Smooth muscle cell (in vitro differentiated cells): ENCODE data around the gene PTER. TPM values are rescaled to one million over a fixed set of nuclear protein-coding genes. Genes with fewer than 3 reads are reported as not detected.

ENCODE experiments used
- DNase-seq: peaks from one replicate; lab custom pipeline; 2025; ENCODE audit not compliant: unreplicated experiment; lab: John Stamatoyannopoulos, UW
- H2AFZ ChIP-seq: fragments of 200-600 bp; sonication (generic); 2 replicates; pipeline ENCODE4 v1.6.0; 2016; ENCODE audit warnings: antibody characterized with exemption, low read depth, mild to moderate bottlenecking
- H3F3A ChIP-seq: fragments of 200-600 bp; sonication (generic); 2 replicates; pipeline ENCODE4 v1.6.0; 2017; ENCODE audit warnings: antibody characterized with exemption, low read depth
- H3K27ac ChIP-seq: fragments of 200-600 bp; sonication (generic); 2 replicates; pipeline ENCODE4 v1.5.1; 2016; ENCODE audit warnings: low read depth, mild to moderate bottlenecking
- H3K27me3 ChIP-seq: fragments of 200-600 bp; sonication (generic); 2 replicates; pipeline ENCODE4 v1.6.1; 2016; ENCODE audit warnings: low read depth, mild to moderate bottlenecking
- H3K36me3 ChIP-seq: fragments of 200-600 bp; sonication (generic); 2 replicates; pipeline ENCODE4 v1.5.1; 2016; ENCODE audit warnings: low read depth
- H3K4me1 ChIP-seq: fragments of 200-600 bp; sonication (generic); 2 replicates; pipeline ENCODE4 v1.5.1; 2016; ENCODE audit warnings: low read depth
- H3K4me2 ChIP-seq: fragments of 200-600 bp; sonication (generic); 2 replicates; pipeline ENCODE4 v1.6.0; 2016; ENCODE audit warnings: mild to moderate bottlenecking
- H3K4me3 ChIP-seq: fragments of 200-600 bp; sonication (generic); 2 replicates; pipeline ENCODE4 v1.5.1; 2016; ENCODE audit warnings: mild to moderate bottlenecking
- H3K79me2 ChIP-seq: fragments of 200-600 bp; sonication (generic); 2 replicates; pipeline ENCODE4 v1.6.0; 2016; ENCODE audit warnings: low read depth, mild to moderate bottlenecking
- H3K9ac ChIP-seq: fragments of 200-600 bp; sonication (generic); 2 replicates; pipeline ENCODE4 v1.6.0; 2016; ENCODE audit warnings: low read depth
- H3K9me3 ChIP-seq: fragments of 200-600 bp; sonication (generic); replicated peaks from 2 replicates; pipeline ENCODE4 v1.5.1; 2016; ENCODE audit warnings: low read depth
- H4K20me1 ChIP-seq: fragments of 200-600 bp; sonication (generic); 2 replicates; pipeline ENCODE4 v1.6.0; 2016; ENCODE audit warnings: low read depth
- CTCF ChIP-seq: fragments of 200-600 bp; sonication (generic); IDR thresholded peaks from 2 replicates; pipeline ENCODE4 v1.5.1; 2017; ENCODE audit warnings: borderline replicate concordance, mild to moderate bottlenecking, antibody characterized with exemption; ENCODE audit not compliant: insufficient read depth, poor library complexity, severe bottlenecking
- WGBS: methylation state at CpG from one replicate; pipeline ENCODE4 v1.1.7; 2016; ENCODE audit warnings: low lambda C conversion rate; 5-methylcytosine and 5-hydroxymethylcytosine counted together
- polyA plus RNA-seq: library from polyadenylated mRNA; unstranded; fragments of >200 nt; fragmentation: Nextera tagmentation; extraction: Ambion mirVana; gene quantifications from 2 replicates; pipeline ENCODE4 v1.2.1, GENCODE V29; 2016
- total RNA-seq: library from RNA; depleted of rRNA; stranded (reverse); fragments of >200 nt; gene quantifications from 2 replicates; pipeline ENCODE4 v1.2.3, GENCODE V29; 2014

PTER gene
- total and polyA plus RNA-seq, 2 experiments from 2014 or later, result 8.9 to 15.3 TPM

DNA sequence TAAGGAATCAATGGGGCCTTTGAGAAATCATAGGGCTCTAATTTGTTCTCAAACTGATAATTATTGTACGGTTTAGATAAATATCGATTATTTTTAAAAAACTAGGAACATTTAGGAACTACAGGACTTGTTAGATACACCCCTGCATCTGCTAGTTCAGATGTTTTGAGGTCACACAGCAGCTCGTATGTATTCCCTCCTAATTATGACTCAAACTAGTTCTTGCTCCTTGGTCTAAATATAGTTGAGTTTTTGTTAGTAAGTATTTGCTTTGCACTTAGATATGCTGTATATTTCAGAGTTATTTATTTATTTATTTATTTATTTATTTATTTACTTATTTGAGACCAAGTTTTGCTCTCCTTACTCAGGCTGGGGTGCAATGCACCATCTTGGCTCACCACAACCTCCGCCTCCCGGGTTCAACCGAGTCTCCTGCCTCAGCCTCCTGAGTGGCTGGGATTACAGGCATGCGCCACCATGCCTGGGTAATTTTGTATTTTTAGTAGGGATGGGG lies 22.7 kb downstream of the PTER start:
- Histone ChIP-seq H3K27me3 (no peaks in the 10 kb centered on the region), H3K79me2 (no peaks in the 10 kb centered on the region), H3K4me3 (no peak overlapping the region), H3K9me3 (no peaks in the 10 kb centered on the region), H3K9ac (no peak overlapping the region), H3F3A (no peaks in the 10 kb centered on the region), H3K36me3 (no peaks in the 10 kb centered on the region), H3K4me1 (no peaks in the 10 kb centered on the region), H3K27ac (no peak overlapping the region), H2AFZ (no peak overlapping the region), H3K4me2 (no peak overlapping the region), H4K20me1 (no peaks in the 10 kb centered on the region)
- DNase-seq, result no peak
- TF ChIP-seq CTCF, result no peak
- WGBS, result 89% methylated on average over 7 of the region's 7 CpGs

DNA sequence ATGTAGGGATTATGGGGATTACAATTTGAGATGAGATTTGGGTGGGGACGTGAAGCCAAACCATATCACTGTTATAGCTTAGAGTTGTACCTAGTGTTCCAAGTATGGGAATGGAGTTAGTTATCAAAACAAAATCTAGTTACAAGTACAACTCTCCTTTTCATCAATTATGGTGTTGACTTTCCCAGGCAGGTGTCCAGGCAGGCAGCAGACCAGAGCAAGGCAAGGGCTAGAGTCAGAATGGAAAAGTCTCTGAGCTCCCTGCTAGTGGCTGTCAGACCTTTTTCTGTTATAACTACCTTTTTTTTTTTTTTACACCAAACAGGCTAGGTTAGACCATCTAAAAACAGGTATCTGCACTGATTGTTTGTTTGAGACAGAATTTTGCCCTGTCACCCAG lies 29.2 kb downstream of the PTER start:
- Histone ChIP-seq H3F3A (no peaks in the 10 kb centered on the region), H3K9ac (no peak overlapping the region)
- 97% methylated on average over 1 of the region's 1 CpG for WGBS

GRCh38 chr10:16470747-16471146 lies 33.9 kb downstream of the PTER start:
- no peak for TF ChIP-seq CTCF
- 96% methylated on average over 5 of the region's 5 CpGs for WGBS
- no peak overlapping the region for H3K4me2 ChIP-seq
- no peaks in the 10 kb centered on the region for H3K79me2 ChIP-seq
- no peak overlapping the region for H3K27ac ChIP-seq
- no peak overlapping the region for H2AFZ ChIP-seq
- H3K27me3 ChIP-seq, result no peaks in the 10 kb centered on the region
- no peaks in the 10 kb centered on the region for H3K36me3 ChIP-seq
- no peaks in the 10 kb centered on the region for H3K9me3 ChIP-seq
- H3K9ac ChIP-seq, result no peak overlapping the region
- H3F3A ChIP-seq, result no peaks in the 10 kb centered on the region
- no peaks in the 10 kb centered on the region for H3K4me1 ChIP-seq
- H4K20me1 ChIP-seq, result no peaks in the 10 kb centered on the region
- H3K4me3 ChIP-seq, result no peak overlapping the region
- no peak for DNase-seq

More for the DNA sequence above, 29.2 kb downstream of the PTER start:
- Histone ChIP-seq H3K27ac (no peak overlapping the region), H3K9me3 (no peaks in the 10 kb centered on the region), H3K4me3 (no peak overlapping the region), H4K20me1 (no peaks in the 10 kb centered on the region), H3K4me2 (no peak overlapping the region), H3K79me2 (no peaks in the 10 kb centered on the region), H3K36me3 (no peaks in the 10 kb centered on the region), H3K4me1 (no peaks in the 10 kb centered on the region), H3K27me3 (no peaks in the 10 kb centered on the region), H2AFZ (no peak overlapping the region)
- DNase-seq, result no peak
- no peak for TF ChIP-seq CTCF

DNA sequence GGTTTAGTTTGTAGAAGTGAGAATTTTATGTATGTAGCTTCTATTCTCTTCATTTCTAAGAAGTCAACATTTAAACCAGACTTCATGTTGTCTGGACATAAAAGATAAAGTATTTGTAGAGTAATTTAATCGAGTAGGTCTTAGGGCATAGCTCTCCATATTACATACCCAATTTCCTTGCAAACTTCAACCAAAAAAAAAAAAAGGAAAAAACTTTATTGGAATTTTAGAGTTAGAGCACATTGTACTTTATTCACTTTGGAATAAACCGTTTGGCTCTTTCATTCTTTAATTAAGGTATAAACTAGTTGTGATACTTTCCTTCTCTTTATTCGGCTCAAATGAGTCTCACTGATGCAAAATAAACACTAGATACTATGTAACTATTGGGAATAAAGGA lies 36.0 kb downstream of the PTER start:
- Histone ChIP-seq H2AFZ (no peak overlapping the region), H3K79me2 (no peaks in the 10 kb centered on the region), H4K20me1 (no peaks in the 10 kb centered on the region), H3K4me2 (no peak overlapping the region), H3K36me3 (no peaks in the 10 kb centered on the region), H3K27ac (no peak overlapping the region), H3K9me3 (no peaks in the 10 kb centered on the region), H3K4me3 (no peak overlapping the region), H3F3A (no peaks in the 10 kb centered on the region), H3K9ac (no peak overlapping the region), H3K27me3 (no peaks in the 10 kb centered on the region), H3K4me1 (no peaks in the 10 kb centered on the region)
- no peak for TF ChIP-seq CTCF
- 95% methylated on average over 3 of the region's 3 CpGs for WGBS
- DNase-seq, result no peak
